GM19452 (cell line): ENCODE data around the gene OR10A3.
A peak's percentile ranks its signal among the peaks of the same experiment; 100 is the strongest.

ENCODE experiments used
- ATAC-seq: cut with Tn5 transposase; IDR thresholded peaks from one replicate; pipeline ENCODE4 v1.9.1; 2021; ENCODE audit not compliant: unreplicated experiment

The OR10A3 gene

GRCh38 chr11:7892840-7893254 lies 48.7 kb downstream of the OR10A3 start:
- ATAC-seq: peak; percentile 62

GRCh38 chr11:7892059-7892699 lies 49.3 kb downstream of the OR10A3 start:
- peak; percentile 51 for ATAC-seq

GRCh38 chr11:7890417-7891172 lies 50.9 kb downstream of the OR10A3 start:
- no peak for ATAC-seq

- no peak for ATAC-seq
Measured at GRCh38 chr11:7889985-7890384, 51.5 kb downstream of the OR10A3 start.
